ENCODE measurements around the gene TAS2R30. TPM values are rescaled to one million over a fixed set of nuclear protein-coding genes. Genes with fewer than 3 reads are reported as not detected.
"Not testable (repeated sequence)": the region's sequence is repeated elsewhere in the genome, so short reads cannot be mapped to it uniquely, and the experiment has no call there.

Gene TAS2R30
- total RNA-seq, 2 donors from 2014 or later: 1.4 to 2.0 TPM

- Histone ChIP-seq H3K36me3 (no peaks in the 10 kb centered on the region), H3K9ac (ENCODE audit: low read depth in 2 of 2, low read length in 2 of 2) (no peak overlapping the region)
Measured at GRCh38 chr12:11105546-11105945, 28.9 kb downstream of the TAS2R30 start.

GRCh38 chr12:11094910-11095309 is 39.5 kb downstream of the TAS2R30 start:
- DNase-seq; H3K36me3 ChIP-seq; intact Hi-C loops (cut with DNase I); H3K27ac ChIP-seq; H3K4me3 ChIP-seq; H3K9me3 ChIP-seq; H3K9ac ChIP-seq (ENCODE audit: low read depth in 2 of 2, low read length in 2 of 2); H3K4me1 ChIP-seq; H3K27me3 ChIP-seq: not testable (repeated sequence)

More at GRCh38 chr12:11105546-11105945, 28.9 kb downstream of the TAS2R30 start:
- no peaks in the 10 kb centered on the region for H3K4me1 ChIP-seq
- no peak overlapping the region for H3K27ac ChIP-seq
- H3K4me3 ChIP-seq: no peak overlapping the region
- intact Hi-C loops (cut with DNase I): no loop called here
- no peak for DNase-seq
- H3K27me3 ChIP-seq: no peaks in the 10 kb centered on the region
- no peak for TF ChIP-seq CTCF (IDR thresholded peaks at IDR 0.05)
- H3K9me3 ChIP-seq: no peaks in the 10 kb centered on the region

GRCh38 chr12:11092128-11092527 is 42.3 kb downstream of the TAS2R30 start, which contains the start of gene TAS2R43:
Gene TAS2R43 (minus strand): TSS chr12:11092313. CDS start chr12:11092229, 84 bp downstream.
- no peaks in the 10 kb centered on the region for H3K9me3 ChIP-seq
- no peak within 1 kb of the TSS for H3K4me3 ChIP-seq
- no peak for DNase-seq
- H3K4me1 ChIP-seq: no peaks in the 10 kb centered on the region
- no peak within 1 kb of the TSS for H3K9ac ChIP-seq (ENCODE audit: low read depth in 2 of 2, low read length in 2 of 2)
- no peak within 1 kb of the TSS for H3K27ac ChIP-seq
- no peak for TF ChIP-seq CTCF (IDR thresholded peaks at IDR 0.05)
- no peaks in the 10 kb centered on the region for H3K27me3 ChIP-seq
- intact Hi-C loops (cut with DNase I): no loop called here
- no peaks in the 10 kb centered on the region for H3K36me3 ChIP-seq

GRCh38 chr12:11089246-11089645 is 45.2 kb downstream of the TAS2R30 start:
- Histone ChIP-seq H3K27me3 (no peaks in the 10 kb centered on the region), H3K4me1 (no peaks in the 10 kb centered on the region), H3K36me3 (no peaks in the 10 kb centered on the region), H3K9me3 (no peaks in the 10 kb centered on the region), H3K4me3 (no peak overlapping the region), H3K27ac (no peak overlapping the region), H3K9ac (ENCODE audit: low read depth in 2 of 2, low read length in 2 of 2) (no peak overlapping the region)
- no peak for TF ChIP-seq CTCF (IDR thresholded peaks at IDR 0.05)
- DNase-seq: no peak
- intact Hi-C loops (cut with DNase I): no loop called here

- no peak for DNase-seq
- Histone ChIP-seq H3K9me3 (no peaks in the 10 kb centered on the region), H3K9ac (ENCODE audit: low read depth in 2 of 2, low read length in 2 of 2) (no peak overlapping the region), H3K4me1 (no peaks in the 10 kb centered on the region), H3K4me3 (no peak overlapping the region), H3K36me3 (no peaks in the 10 kb centered on the region), H3K27ac (no peak overlapping the region), H3K27me3 (no peaks in the 10 kb centered on the region)
- intact Hi-C loops (cut with DNase I): no loop called here
- TF ChIP-seq CTCF (IDR thresholded peaks at IDR 0.05): no peak
Measured at GRCh38 chr12:11085419-11085818, 49.0 kb downstream of the TAS2R30 start.

Other genes with a start within 250 kb of the TAS2R30 start
- 1 to 10 TPM in 1 of 2 donors, under 1 TPM in 1; 0.91 to 1.0 TPM for gene TAS2R13, start 225.1 kb downstream of the TAS2R30 start, total RNA-seq
- gene PRH2, start 205.4 kb downstream of the TAS2R30 start, total RNA-seq: not detected
- 1 to 10 TPM; 1.3 to 1.8 TPM for gene TAS2R14, start 195.4 kb downstream of the TAS2R30 start, total RNA-seq
- under 1 TPM; 0.86 to 0.98 TPM for gene TAS2R50, start 147.7 kb downstream of the TAS2R30 start, total RNA-seq
- gene TAS2R20, start 136.3 kb downstream of the TAS2R30 start, total RNA-seq: 1 to 10 TPM; 1.0 to 1.2 TPM
- gene TAS2R19, start 112.0 kb downstream of the TAS2R30 start, total RNA-seq: 1 to 10 TPM; 1.6 to 1.9 TPM
- 1 to 10 TPM; 2.0 TPM for gene TAS2R31, start 103.2 kb downstream of the TAS2R30 start, total RNA-seq
- under 1 TPM; 0.48 to 0.84 TPM for gene TAS2R46, start 72.3 kb downstream of the TAS2R30 start, total RNA-seq
- under 1 TPM in 1 of 2 donors, not detected in 1; 0.82 TPM for gene TAS2R43, start 42.3 kb downstream of the TAS2R30 start, total RNA-seq
- gene SMIM10L1, start 36.5 kb upstream of the TAS2R30 start, total RNA-seq: 10 to 100 TPM in 1 of 2 donors, 1 to 10 TPM in 1; 7.9 to 10.2 TPM
- not detected for gene TAS2R42, start 52.3 kb upstream of the TAS2R30 start, total RNA-seq
- gene PRB3, start 135.1 kb upstream of the TAS2R30 start, total RNA-seq: not detected
- gene PRB4, start 175.8 kb upstream of the TAS2R30 start, total RNA-seq: not detected